Posterior cingulate gyrus (tissue), 11 donors: ENCODE data around the gene STMN3.
A peak's percentile ranks its signal among the peaks of the same experiment; 100 is the strongest.
"Not testable (repeated sequence)": the region's sequence is repeated elsewhere in the genome, so short reads cannot be mapped to it uniquely, and the experiment has no call there.

ENCODE experiments used
- DNase-seq, 10 donors: peaks; one replicate each; pipeline versions ENCODE4 v3.0.0 to v3.0.0-alpha.2; 2020 to 2021; ENCODE audit warnings: mixed read lengths in 3 of 10
- intact Hi-C: fragments of 100-400 bp; cut with DNase I; formaldehyde crosslinking; loops from one replicate; pipeline ENCODE4 v1.15.1; 2023

Gene STMN3

GRCh38 chr20:63659370-63659769 is 6.1 kb upstream of the STMN3 start:
- intact Hi-C loops = no loop called here
- no peak for DNase-seq

- intact Hi-C loops = loop anchor here (1.0 kb wide), 1 partner anchor 49 kb away; the partner anchor contains the start of gene ARFRP1
- peak in 1 of 10 donors; percentile 26 for DNase-seq
Observed at GRCh38 chr20:63658749-63659187, 5.5 kb upstream of the STMN3 start.

- intact Hi-C loops = loop anchor here (1.0 kb wide), 1 partner anchor 49 kb away; the partner anchor contains the start of gene ARFRP1
Observed at GRCh38 chr20:63657937-63658748, 4.9 kb upstream of the STMN3 start, which contains the start of gene RTEL1. RTEL1 (plus strand) TSS chr20:63658312; CDS start chr20:63659403, 1,091 bp downstream.

GRCh38 chr20:63657260-63657936 is 4.2 kb upstream of the STMN3 start:
- DNase-seq = peak in 2 of 10 donors; percentile 21 to 87
- intact Hi-C loops = no loop called here

More at GRCh38 chr20:63657937-63658748, 4.9 kb upstream of the STMN3 start, which contains the start of gene RTEL1:
- peak; percentile 88 to 99 (median 92) for DNase-seq

GRCh38 chr20:63656451-63656850 is 3.2 kb upstream of the STMN3 start:
- intact Hi-C loops = no loop called here
- no peak for DNase-seq

GRCh38 chr20:63655249-63655648 is 2.0 kb upstream of the STMN3 start:
- intact Hi-C loops = no loop called here
- DNase-seq = peak in 1 of 10 donors; percentile 62

- DNase-seq = no peak
Observed at GRCh38 chr20:63653974-63654668, 897 bp upstream of the STMN3 start.

GRCh38 chr20:63652192-63652980 is 838 bp downstream of the STMN3 start:
- peak in 1 of 10 donors; percentile 83 for DNase-seq
- intact Hi-C loops = no loop called here

More at GRCh38 chr20:63653974-63654668, 897 bp upstream of the STMN3 start:
- intact Hi-C loops = no loop called here

GRCh38 chr20:63651942-63652191 is 1.4 kb downstream of the STMN3 start:
- intact Hi-C loops = no loop called here
- DNase-seq = no peak

GRCh38 chr20:63650486-63650885 is 2.7 kb downstream of the STMN3 start:
- intact Hi-C loops, DNase-seq: not testable (repeated sequence)

GRCh38 chr20:63648895-63649589 is 4.2 kb downstream of the STMN3 start:
- DNase-seq = peak in 1 of 10 donors; percentile 61
- intact Hi-C loops = no loop called here

- intact Hi-C loops = no loop called here
- no peak for DNase-seq
Observed at GRCh38 chr20:63648190-63648589, 5.0 kb downstream of the STMN3 start.

GRCh38 chr20:63645218-63645617 is 8.0 kb downstream of the STMN3 start:
- no peak for DNase-seq
- intact Hi-C loops = no loop called here

GRCh38 chr20:63643946-63644345 is 9.3 kb downstream of the STMN3 start:
- intact Hi-C loops = no loop called here

GRCh38 chr20:63643499-63643898 is 9.7 kb downstream of the STMN3 start:
- intact Hi-C loops = no loop called here
- DNase-seq = no peak

More at GRCh38 chr20:63643946-63644345, 9.3 kb downstream of the STMN3 start:
- DNase-seq = no peak

GRCh38 chr20:63642527-63643247 is 10.5 kb downstream of the STMN3 start:
- intact Hi-C loops = no loop called here
- no peak for DNase-seq

- intact Hi-C loops = no loop called here
- DNase-seq = peak; percentile 64 to 97 (median 80)
Observed at GRCh38 chr20:63641792-63642523, 11.3 kb downstream of the STMN3 start.

- intact Hi-C loops = no loop called here
Observed at GRCh38 chr20:63641146-63641791, 12.0 kb downstream of the STMN3 start.

More at GRCh38 chr20:63641146-63641791, 12.0 kb downstream of the STMN3 start:
- peak in 1 of 10 donors; percentile 83 for DNase-seq
